Measurements from ENCODE around the gene BLACAT1.

The BLACAT1 gene

GRCh38 chr1:205497351-205497750 lies 41.5 kb upstream of the BLACAT1 start:
- no peak overlapping the region for H3K4me3 ChIP-seq (replicated peaks; ENCODE audit: insufficient read depth, low read length)
- no peak overlapping the region for H3K27ac ChIP-seq (replicated peaks)
- TF ChIP-seq REST (IDR thresholded peaks at IDR 0.05; ENCODE audit: insufficient replicate concordance, low read depth) (no peak), GABPA (IDR thresholded peaks at IDR 0.05; ENCODE audit: low read depth) (no peak), POLR2AphosphoS5 (IDR thresholded peaks at IDR 0.05; ENCODE audit: low read depth) (no peak), SPI1 (IDR thresholded peaks at IDR 0.05; ENCODE audit: borderline replicate concordance, low read depth) (no peak)
- TF ChIP-seq, protein P1, sequence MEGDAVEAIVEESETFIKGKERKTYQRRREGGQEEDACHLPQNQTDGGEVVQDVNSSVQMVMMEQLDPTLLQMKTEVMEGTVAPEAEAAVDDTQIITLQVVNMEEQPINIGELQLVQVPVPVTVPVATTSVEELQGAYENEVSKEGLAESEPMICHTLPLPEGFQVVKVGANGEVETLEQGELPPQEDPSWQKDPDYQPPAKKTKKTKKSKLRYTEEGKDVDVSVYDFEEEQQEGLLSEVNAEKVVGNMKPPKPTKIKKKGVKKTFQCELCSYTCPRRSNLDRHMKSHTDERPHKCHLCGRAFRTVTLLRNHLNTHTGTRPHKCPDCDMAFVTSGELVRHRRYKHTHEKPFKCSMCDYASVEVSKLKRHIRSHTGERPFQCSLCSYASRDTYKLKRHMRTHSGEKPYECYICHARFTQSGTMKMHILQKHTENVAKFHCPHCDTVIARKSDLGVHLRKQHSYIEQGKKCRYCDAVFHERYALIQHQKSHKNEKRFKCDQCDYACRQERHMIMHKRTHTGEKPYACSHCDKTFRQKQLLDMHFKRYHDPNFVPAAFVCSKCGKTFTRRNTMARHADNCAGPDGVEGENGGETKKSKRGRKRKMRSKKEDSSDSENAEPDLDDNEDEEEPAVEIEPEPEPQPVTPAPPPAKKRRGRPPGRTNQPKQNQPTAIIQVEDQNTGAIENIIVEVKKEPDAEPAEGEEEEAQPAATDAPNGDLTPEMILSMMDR (IDR thresholded peaks at IDR 0.05; ENCODE audit: insufficient read depth, low read length) = no peak
- no peak for DNase-seq (ENCODE audit: low read depth in 1 of 2, low spot score in 1 of 2)
- H3K27me3 ChIP-seq (ENCODE audit: insufficient read depth, poor library complexity, severe bottlenecking) = peaks cover 7% of the 10 kb centered on the region

GRCh38 chr1:205496661-205497060 lies 40.8 kb upstream of the BLACAT1 start:
- H3K27me3 ChIP-seq (ENCODE audit: insufficient read depth, poor library complexity, severe bottlenecking) = peaks cover 9% of the 10 kb centered on the region
- no peak for DNase-seq (ENCODE audit: low read depth in 1 of 2, low spot score in 1 of 2)
- TF ChIP-seq POLR2AphosphoS5 (IDR thresholded peaks at IDR 0.05; ENCODE audit: low read depth) (no peak), SPI1 (IDR thresholded peaks at IDR 0.05; ENCODE audit: borderline replicate concordance, low read depth) (no peak), GABPA (IDR thresholded peaks at IDR 0.05; ENCODE audit: low read depth) (no peak), REST (IDR thresholded peaks at IDR 0.05; ENCODE audit: insufficient replicate concordance, low read depth) (no peak)
- TF ChIP-seq, protein P1 (IDR thresholded peaks at IDR 0.05; ENCODE audit: insufficient read depth, low read length) = no peak
- H3K27ac ChIP-seq (replicated peaks) = no peak overlapping the region
- H3K4me3 ChIP-seq (replicated peaks; ENCODE audit: insufficient read depth, low read length) = no peak overlapping the region

GRCh38 chr1:205495237-205495823 lies 39.5 kb upstream of the BLACAT1 start:
- TF ChIP-seq SPI1 (IDR thresholded peaks at IDR 0.05; ENCODE audit: borderline replicate concordance, low read depth) = no peak
- no peak for TF ChIP-seq POLR2AphosphoS5 (IDR thresholded peaks at IDR 0.05; ENCODE audit: low read depth)
- TF ChIP-seq GABPA (IDR thresholded peaks at IDR 0.05; ENCODE audit: low read depth) = no peak
- TF ChIP-seq, protein P1 (IDR thresholded peaks at IDR 0.05; ENCODE audit: insufficient read depth, low read length) = no peak
- no peak for TF ChIP-seq REST (IDR thresholded peaks at IDR 0.05; ENCODE audit: insufficient replicate concordance, low read depth)
- H3K27me3 ChIP-seq (ENCODE audit: insufficient read depth, poor library complexity, severe bottlenecking) = peaks cover 9% of the 10 kb centered on the region
- no peak overlapping the region for H3K27ac ChIP-seq (replicated peaks)
- no peak for DNase-seq (ENCODE audit: low read depth in 1 of 2, low spot score in 1 of 2)
- H3K4me3 ChIP-seq (replicated peaks; ENCODE audit: insufficient read depth, low read length) = no peak overlapping the region

Data from HL-60 (cell line).